Measurements from ENCODE around the gene NAIF1. TPM values are rescaled to one million over a fixed set of nuclear protein-coding genes. Genes with fewer than 3 reads are reported as not detected.
"Not testable (repeated sequence)": the region's sequence is repeated elsewhere in the genome, so short reads cannot be mapped to it uniquely, and the experiment has no call there.

NAIF1 gene
- polyA plus RNA-seq, 3 donors from 2014 or later, result 5.1 to 17.2 (median 10.5) TPM

GRCh38 chr9:128055344-128056040 lies 11.6 kb downstream of the NAIF1 start:
- H3K4me1 Mint-ChIP-seq, result no peaks in the 10 kb centered on the region
- no peaks in the 10 kb centered on the region for H3K27me3 Mint-ChIP-seq (ENCODE audit: low read depth in 3 of 3)

GRCh38 chr9:128054087-128054486 lies 13.0 kb downstream of the NAIF1 start:
- H3K4me3 Mint-ChIP-seq, result no peak overlapping the region
- no peak for DNase-seq
- no peaks in the 10 kb centered on the region for H3K36me3 Mint-ChIP-seq
- H3K27ac Mint-ChIP-seq, result no peak overlapping the region
- no peaks in the 10 kb centered on the region for H3K4me1 Mint-ChIP-seq
- H3K27me3 Mint-ChIP-seq (ENCODE audit: low read depth in 3 of 3), result peaks cover 0 to 2% (median 0%) of the 10 kb centered on the region in 3 donors
- no peaks in the 10 kb centered on the region for H3K9me3 Mint-ChIP-seq

More at GRCh38 chr9:128055344-128056040, 11.6 kb downstream of the NAIF1 start:
- H3K4me3 Mint-ChIP-seq, result no peak overlapping the region
- DNase-seq, result no peak
- H3K27ac Mint-ChIP-seq, result no peak overlapping the region
- no peaks in the 10 kb centered on the region for H3K36me3 Mint-ChIP-seq
- no peaks in the 10 kb centered on the region for H3K9me3 Mint-ChIP-seq

GRCh38 chr9:128053560-128053959 lies 13.6 kb downstream of the NAIF1 start:
- no peak overlapping the region for H3K4me3 Mint-ChIP-seq
- no peaks in the 10 kb centered on the region for H3K4me1 Mint-ChIP-seq
- no peaks in the 10 kb centered on the region for H3K9me3 Mint-ChIP-seq
- H3K27ac Mint-ChIP-seq, result no peak overlapping the region
- peaks cover 0 to 2% (median 2%) of the 10 kb centered on the region in 3 donors for H3K27me3 Mint-ChIP-seq (ENCODE audit: low read depth in 3 of 3)
- DNase-seq, result no peak
- no peaks in the 10 kb centered on the region for H3K36me3 Mint-ChIP-seq

GRCh38 chr9:128051932-128052709 lies 15.0 kb downstream of the NAIF1 start:
- H3K36me3 Mint-ChIP-seq, result no peaks in the 10 kb centered on the region
- DNase-seq, result no peak
- H3K27me3 Mint-ChIP-seq (ENCODE audit: low read depth in 3 of 3), result peaks cover 0 to 2% (median 2%) of the 10 kb centered on the region in 3 donors
- H3K4me3 Mint-ChIP-seq, result no peak overlapping the region
- H3K9me3 Mint-ChIP-seq, result no peaks in the 10 kb centered on the region
- no peak overlapping the region for H3K27ac Mint-ChIP-seq
- no peaks in the 10 kb centered on the region for H3K4me1 Mint-ChIP-seq

- no peak overlapping the region for H3K27ac Mint-ChIP-seq
- no peak overlapping the region for H3K4me3 Mint-ChIP-seq
- no peak for DNase-seq
- no peaks in the 10 kb centered on the region for H3K9me3 Mint-ChIP-seq
- H3K27me3 Mint-ChIP-seq (ENCODE audit: low read depth in 3 of 3), result peaks cover 0 to 2% (median 2%) of the 10 kb centered on the region in 3 donors
- no peaks in the 10 kb centered on the region for H3K36me3 Mint-ChIP-seq
- H3K4me1 Mint-ChIP-seq, result no peaks in the 10 kb centered on the region
Observed at GRCh38 chr9:128049843-128050242, 17.3 kb downstream of the NAIF1 start.

GRCh38 chr9:128048663-128049062 lies 18.5 kb downstream of the NAIF1 start:
- Mint-ChIP-seq H3K27me3 (ENCODE audit: low read depth in 3 of 3) (peaks cover 2 to 3% (median 2%) of the 10 kb centered on the region in 3 donors), H3K4me1 (no peaks in the 10 kb centered on the region), H3K27ac (no peak overlapping the region), H3K36me3 (no peaks in the 10 kb centered on the region), H3K4me3 (no peak overlapping the region), H3K9me3 (no peaks in the 10 kb centered on the region)
- DNase-seq, result no peak

- Mint-ChIP-seq H3K36me3 (no peaks in the 10 kb centered on the region), H3K27me3 (ENCODE audit: low read depth in 3 of 3) (peaks cover 2 to 3% (median 3%) of the 10 kb centered on the region in 3 donors)
Observed at GRCh38 chr9:128047231-128047630, 19.9 kb downstream of the NAIF1 start.

GRCh38 chr9:128045831-128046230 lies 21.3 kb downstream of the NAIF1 start:
- Mint-ChIP-seq H3K36me3 (no peaks in the 10 kb centered on the region), H3K4me1 (no peaks in the 10 kb centered on the region), H3K27ac (no peak overlapping the region), H3K9me3 (no peaks in the 10 kb centered on the region), H3K4me3 (no peak overlapping the region), H3K27me3 (ENCODE audit: low read depth in 3 of 3) (peaks cover 2 to 7% (median 3%) of the 10 kb centered on the region in 3 donors)
- no peak for DNase-seq

More at GRCh38 chr9:128047231-128047630, 19.9 kb downstream of the NAIF1 start:
- DNase-seq, result no peak
- Mint-ChIP-seq H3K27ac (no peak overlapping the region), H3K9me3 (no peaks in the 10 kb centered on the region), H3K4me3 (no peak overlapping the region), H3K4me1 (no peaks in the 10 kb centered on the region)

- not testable (repeated sequence) for H3K36me3 Mint-ChIP-seq; H3K9me3 Mint-ChIP-seq; H3K4me1 Mint-ChIP-seq; H3K4me3 Mint-ChIP-seq; H3K27ac Mint-ChIP-seq; H3K27me3 Mint-ChIP-seq (ENCODE audit: low read depth in 3 of 3); DNase-seq
Observed at GRCh38 chr9:128045409-128045808, 21.7 kb downstream of the NAIF1 start.

GRCh38 chr9:128043467-128043868 lies 23.7 kb downstream of the NAIF1 start:
- Mint-ChIP-seq H3K27ac (no peak overlapping the region), H3K36me3 (no peaks in the 10 kb centered on the region)

GRCh38 chr9:128042043-128042442 lies 25.1 kb downstream of the NAIF1 start:
- Mint-ChIP-seq H3K27me3 (ENCODE audit: low read depth in 3 of 3) (peaks cover 0 to 5% (median 3%) of the 10 kb centered on the region in 3 donors), H3K4me3 (no peak overlapping the region), H3K27ac (no peak overlapping the region), H3K4me1 (no peaks in the 10 kb centered on the region), H3K36me3 (no peaks in the 10 kb centered on the region), H3K9me3 (no peaks in the 10 kb centered on the region)
- no peak for DNase-seq

More at GRCh38 chr9:128043467-128043868, 23.7 kb downstream of the NAIF1 start:
- no peak for DNase-seq
- Mint-ChIP-seq H3K27me3 (ENCODE audit: low read depth in 3 of 3) (peaks cover 0 to 5% (median 3%) of the 10 kb centered on the region in 3 donors), H3K4me1 (no peaks in the 10 kb centered on the region), H3K9me3 (no peaks in the 10 kb centered on the region), H3K4me3 (no peak overlapping the region)

- not testable (repeated sequence) for H3K9me3 Mint-ChIP-seq; H3K27ac Mint-ChIP-seq; H3K4me3 Mint-ChIP-seq; H3K27me3 Mint-ChIP-seq (ENCODE audit: low read depth in 3 of 3); H3K4me1 Mint-ChIP-seq; H3K36me3 Mint-ChIP-seq; DNase-seq
Observed at GRCh38 chr9:128040783-128041182, 26.3 kb downstream of the NAIF1 start.

- not testable (repeated sequence) for H3K9me3 Mint-ChIP-seq; H3K27me3 Mint-ChIP-seq (ENCODE audit: low read depth in 3 of 3); H3K36me3 Mint-ChIP-seq; H3K27ac Mint-ChIP-seq; H3K4me3 Mint-ChIP-seq; DNase-seq
- peaks cover 12 to 15% of the 10 kb centered on the region in 2 donors for H3K4me1 Mint-ChIP-seq
Observed at GRCh38 chr9:128036522-128036921, 30.6 kb downstream of the NAIF1 start.

All from immature natural killer cell (primary cell).